Breast epithelium (tissue), 3 donors: ENCODE data around the gene MT1X.

Source experiments
- POLR2A ChIP-seq: fragments of 450-650 bp; IDR thresholded peaks from one replicate; pipeline ENCODE4 v1.6.1; 2016; ENCODE audit warnings: antibody characterized with exemption, mild to moderate bottlenecking, moderate library complexity
- POLR2AphosphoS5 ChIP-seq, 3 donors: sonication (generic); formaldehyde crosslinking; IDR thresholded peaks; one replicate each; pipeline ENCODE4 v1.6.1; 2017; ENCODE audit warnings: antibody characterized with exemption in 3 of 3
- TF ChIP-seq, protein P1 (sequence below), 3 donors: fragments of 450-650 bp; IDR thresholded peaks; one replicate each; pipeline ENCODE4 v1.5.1; 2016 to 2017; ENCODE audit warnings: antibody characterized with exemption in 3 of 3, mild to moderate bottlenecking in 3 of 3, moderate library complexity in 3 of 3

DNA sequence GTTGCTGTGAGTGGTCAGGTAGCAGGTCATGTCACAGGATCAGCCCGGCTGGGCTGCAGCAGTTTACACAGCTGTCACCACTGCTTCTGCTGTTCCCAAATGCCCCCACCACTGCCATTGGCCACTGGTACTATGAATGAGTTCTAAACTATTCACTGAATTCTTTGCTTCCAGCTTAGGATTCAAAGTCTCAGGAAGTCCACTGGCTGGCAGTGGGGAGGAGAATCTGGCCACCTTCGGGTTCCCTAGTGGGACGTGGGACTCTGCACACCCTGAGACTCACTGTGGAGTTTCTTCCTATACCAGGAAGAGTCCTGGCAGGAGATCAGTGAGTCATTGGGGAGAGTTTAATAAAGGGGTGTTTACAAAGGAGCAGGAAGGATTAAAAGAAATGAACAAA is 6.9 kb downstream of the MT1X start:
- TF ChIP-seq, protein P1, sequence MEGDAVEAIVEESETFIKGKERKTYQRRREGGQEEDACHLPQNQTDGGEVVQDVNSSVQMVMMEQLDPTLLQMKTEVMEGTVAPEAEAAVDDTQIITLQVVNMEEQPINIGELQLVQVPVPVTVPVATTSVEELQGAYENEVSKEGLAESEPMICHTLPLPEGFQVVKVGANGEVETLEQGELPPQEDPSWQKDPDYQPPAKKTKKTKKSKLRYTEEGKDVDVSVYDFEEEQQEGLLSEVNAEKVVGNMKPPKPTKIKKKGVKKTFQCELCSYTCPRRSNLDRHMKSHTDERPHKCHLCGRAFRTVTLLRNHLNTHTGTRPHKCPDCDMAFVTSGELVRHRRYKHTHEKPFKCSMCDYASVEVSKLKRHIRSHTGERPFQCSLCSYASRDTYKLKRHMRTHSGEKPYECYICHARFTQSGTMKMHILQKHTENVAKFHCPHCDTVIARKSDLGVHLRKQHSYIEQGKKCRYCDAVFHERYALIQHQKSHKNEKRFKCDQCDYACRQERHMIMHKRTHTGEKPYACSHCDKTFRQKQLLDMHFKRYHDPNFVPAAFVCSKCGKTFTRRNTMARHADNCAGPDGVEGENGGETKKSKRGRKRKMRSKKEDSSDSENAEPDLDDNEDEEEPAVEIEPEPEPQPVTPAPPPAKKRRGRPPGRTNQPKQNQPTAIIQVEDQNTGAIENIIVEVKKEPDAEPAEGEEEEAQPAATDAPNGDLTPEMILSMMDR (IDR thresholded peaks at IDR 0.05): no peak
- TF ChIP-seq POLR2A: no peak
- no peak for TF ChIP-seq POLR2AphosphoS5 (IDR thresholded peaks at IDR 0.05)
